A673 (cell line): ENCODE measurements around the gene MYL3. TPM values are rescaled to one million over a fixed set of nuclear protein-coding genes. Genes with fewer than 3 reads are reported as not detected.

Source experiments
- BruUV-seq: library from RNA; stranded (reverse); fragments of 400-500 nt; replicated peaks from 2 replicates; lab custom pipeline; 2021; lab: Mats Ljungman, UMichigan
- CTCF ChIA-PET: fragments of 300-600 bp; sonication (Branson Sonifier 250); formaldehyde crosslinking; loops from one replicate; lab custom pipeline; 2022; ENCODE audit warnings: antibody characterized with exemption; lab: Charles Lee
- POLR2A ChIA-PET: fragments of 300-600 bp; sonication (Branson Sonifier 250); formaldehyde crosslinking; loops from one replicate; lab custom pipeline; 2022; ENCODE audit warnings: antibody characterized with exemption; ENCODE audit not compliant: low non-redundant PET; lab: Charles Lee
- DNase-seq: peaks from one replicate; pipeline ENCODE4 v3.0.0-alpha.2; 2015; ENCODE audit warnings: low spot score
- H3K27ac ChIP-seq: fragments of 200-600 bp; sonication (generic); 2 replicates; pipeline ENCODE4 v1.5.1; 2016; ENCODE audit warnings: mixed run types, low read depth, mild to moderate bottlenecking, mixed read lengths, antibody characterized with exemption, low read length; ENCODE audit not compliant: poor library complexity, severe bottlenecking
- H3K27me3 ChIP-seq: fragments of 200-600 bp; sonication (generic); replicated peaks from 2 replicates; pipeline ENCODE4 v1.6.1; 2017; ENCODE audit warnings: mixed run types, low read depth, mild to moderate bottlenecking, mixed read lengths, antibody characterized with exemption, low read length; ENCODE audit not compliant: insufficient read depth, poor library complexity
- H3K36me3 ChIP-seq: fragments of 200-600 bp; sonication (generic); 2 replicates; pipeline ENCODE4 v1.6.1; 2016; ENCODE audit warnings: mixed run types, mild to moderate bottlenecking, mixed read lengths, antibody characterized with exemption, low read length; ENCODE audit not compliant: insufficient read depth, poor library complexity, severe bottlenecking
- H3K4me1 ChIP-seq: fragments of 200-600 bp; sonication (generic); 2 replicates; pipeline ENCODE4 v1.6.1; 2017; ENCODE audit warnings: mixed run types, mild to moderate bottlenecking, mixed read lengths, antibody characterized with exemption, low read length; ENCODE audit not compliant: insufficient read depth, poor library complexity, severe bottlenecking
- H3K4me3 ChIP-seq: fragments of 200-600 bp; sonication (generic); 2 replicates; pipeline ENCODE4 v1.5.1; 2016; ENCODE audit warnings: low read depth, mixed run types, mild to moderate bottlenecking, mixed read lengths, low read length; ENCODE audit not compliant: poor library complexity, severe bottlenecking
- H3K9me3 ChIP-seq: fragments of 200-600 bp; sonication (generic); 2 replicates; pipeline ENCODE4 v1.6.1; 2016; ENCODE audit warnings: mixed run types, low read depth, mild to moderate bottlenecking, mixed read lengths, antibody characterized with exemption, low read length; ENCODE audit not compliant: poor library complexity, severe bottlenecking
- CTCF ChIP-seq: fragments of 300-800, 200-600 bp; sonication (generic); conservative IDR thresholded peaks from 2 replicates; pipeline ENCODE4 v1.5.1; 2017; ENCODE audit warnings: low read depth, mild to moderate bottlenecking, antibody characterized with exemption, low read length, moderate library complexity, mixed read lengths
- EZH2 ChIP-seq: fragments of 200-600 bp; sonication (generic); IDR thresholded peaks from 2 replicates; pipeline ENCODE4 v1.6.1; 2017; ENCODE audit warnings: borderline replicate concordance, low read depth, mild to moderate bottlenecking, mixed read lengths, antibody characterized with exemption, low read length; ENCODE audit not compliant: poor library complexity, severe bottlenecking
- intact Hi-C: fragments of 100-400 bp; cut with micrococcal nuclease; formaldehyde crosslinking; loops from one replicate; pipeline ENCODE4 v1.10.0; 2022; ENCODE audit not compliant: unreplicated experiment
- total RNA-seq: library from RNA; stranded (reverse); gene quantifications from 2 replicates; pipeline ENCODE4 v1.2.3, GENCODE V29; 2021

The MYL3 gene
- total RNA-seq, 1 experiment from 2014 or later: not detected

DNA sequence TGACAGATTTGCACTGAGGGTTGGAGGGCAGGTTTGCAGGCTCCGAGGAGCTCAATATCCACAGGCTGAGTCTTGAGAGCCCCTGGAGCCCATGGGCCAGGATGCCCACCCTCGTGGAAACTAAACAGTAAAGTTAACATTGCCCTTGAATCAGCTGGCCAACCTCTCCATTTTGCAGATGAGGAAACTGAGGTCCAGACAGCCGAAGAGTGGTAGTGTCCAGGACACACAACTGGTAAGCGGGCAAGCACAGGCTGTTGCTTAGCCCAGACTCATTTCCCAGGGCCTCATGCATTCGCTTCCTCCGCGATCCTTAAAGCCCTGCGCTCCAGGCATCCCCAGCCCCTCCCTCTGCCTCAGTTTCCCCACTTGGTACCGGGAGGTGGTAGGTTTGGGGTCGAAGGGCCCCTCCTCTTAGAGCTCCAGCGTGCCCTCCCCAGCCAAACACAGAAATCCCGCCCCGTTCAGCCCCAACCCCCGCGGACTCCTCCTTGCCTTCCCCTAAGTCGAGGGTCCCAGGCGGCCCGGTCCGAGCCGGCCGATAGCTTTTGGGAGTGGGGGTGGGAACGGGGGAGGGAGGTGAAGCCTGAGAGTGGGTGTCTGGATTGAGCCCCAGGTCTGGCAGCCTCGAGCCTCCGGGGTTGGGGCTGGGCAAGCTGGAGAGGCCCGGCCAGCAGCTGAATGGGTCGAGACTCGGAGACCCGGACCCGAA is 17.8 kb upstream of the MYL3 start:
- intact Hi-C loops: no loop called here
- TF ChIP-seq CTCF: no peak
- TF ChIP-seq EZH2: no peak
- BruUV-seq: no TSS peak
- no peak for DNase-seq
- no peaks in the 10 kb centered on the region for H3K9me3 ChIP-seq
- no peak overlapping the region for H3K27ac ChIP-seq
- no peaks in the 10 kb centered on the region for H3K36me3 ChIP-seq
- no peak overlapping the region for H3K4me3 ChIP-seq
- ChIA-PET CTCF (no interaction called here), POLR2A (no interaction called here)
- no peaks in the 10 kb centered on the region for H3K27me3 ChIP-seq
- H3K4me1 ChIP-seq: no peaks in the 10 kb centered on the region

GRCh38 chr3:46878781-46879436 is 15.7 kb upstream of the MYL3 start:
- intact Hi-C loops: no loop called here
- CTCF ChIA-PET: no interaction called here
- DNase-seq: no peak
- POLR2A ChIA-PET: no interaction called here
- no peak for TF ChIP-seq EZH2
- TF ChIP-seq CTCF: no peak
- Histone ChIP-seq H3K27ac (no peak overlapping the region), H3K4me1 (no peaks in the 10 kb centered on the region), H3K27me3 (no peaks in the 10 kb centered on the region), H3K4me3 (no peak overlapping the region), H3K9me3 (no peaks in the 10 kb centered on the region), H3K36me3 (no peaks in the 10 kb centered on the region)
- BruUV-seq: no TSS peak

- Histone ChIP-seq H3K4me1 (no peaks in the 10 kb centered on the region), H3K9me3 (no peaks in the 10 kb centered on the region), H3K4me3 (no peak within 1 kb of the TSS), H3K36me3 (no peaks in the 10 kb centered on the region), H3K27ac (no peak within 1 kb of the TSS), H3K27me3 (no peaks in the 10 kb centered on the region)
- TF ChIP-seq EZH2 (no peak), CTCF (no peak)
- BruUV-seq: no TSS peak
- DNase-seq: no peak
- ChIA-PET POLR2A (no interaction called here), CTCF (no interaction called here)
- intact Hi-C loops: no loop called here
These were observed 14.3 kb upstream of the MYL3 start, which contains the start of gene PTH1R for GRCh38 chr3:46877406-46878125. Gene PTH1R, plus strand, starts transcription at chr3:46877721. Its CDS starts 5,839 bp downstream, at chr3:46883560.
